Fibroblast of skin of scalp (primary cell): Measurements from ENCODE around the gene KLK3. TPM values are rescaled to one million over a fixed set of nuclear protein-coding genes. Genes with fewer than 3 reads are reported as not detected.
"Not testable (repeated sequence)": the region's sequence is repeated elsewhere in the genome, so short reads cannot be mapped to it uniquely, and the experiment has no call there.

Experiments used
- DNase-seq: peaks from one replicate; pipeline ENCODE4 v3.0.0-alpha.2; 2013
- polyA plus RNA-seq, 2 experiments: library from polyadenylated mRNA; unstranded; fragments of 120-200 nt; gene quantifications; one replicate each; pipeline ENCODE4 v1.2.1, GENCODE V29; 2013; ENCODE audit not compliant: insufficient read length in 2 of 2

The KLK3 gene
- not detected for polyA plus RNA-seq (2013, experiment 1 of 2; ENCODE audit: insufficient read length)
- not detected for polyA plus RNA-seq (2013, experiment 2 of 2; ENCODE audit: insufficient read length)

DNA sequence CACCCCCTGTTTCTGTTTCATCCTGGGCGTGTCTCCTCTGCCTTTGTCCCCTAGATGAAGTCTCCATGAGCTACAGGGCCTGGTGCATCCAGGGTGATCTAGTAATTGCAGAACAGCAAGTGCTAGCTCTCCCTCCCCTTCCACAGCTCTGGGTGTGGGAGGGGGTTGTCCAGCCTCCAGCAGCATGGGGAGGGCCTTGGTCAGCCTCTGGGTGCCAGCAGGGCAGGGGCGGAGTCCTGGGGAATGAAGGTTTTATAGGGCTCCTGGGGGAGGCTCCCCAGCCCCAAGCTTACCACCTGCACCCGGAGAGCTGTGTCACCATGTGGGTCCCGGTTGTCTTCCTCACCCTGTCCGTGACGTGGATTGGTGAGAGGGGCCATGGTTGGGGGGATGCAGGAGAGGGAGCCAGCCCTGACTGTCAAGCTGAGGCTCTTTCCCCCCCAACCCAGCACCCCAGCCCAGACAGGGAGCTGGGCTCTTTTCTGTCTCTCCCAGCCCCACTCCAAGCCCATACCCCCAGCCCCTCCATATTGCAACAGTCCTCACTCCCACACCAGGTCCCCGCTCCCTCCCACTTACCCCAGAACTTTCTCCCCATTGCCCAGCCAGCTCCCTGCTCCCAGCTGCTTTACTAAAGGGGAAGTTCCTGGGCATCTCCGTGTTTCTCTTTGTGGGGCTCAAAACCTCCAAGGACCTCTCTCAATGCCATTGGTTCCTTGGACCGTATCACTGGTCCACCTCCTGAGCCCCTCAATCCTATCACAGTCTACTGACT lies at the start of gene KLK3:
Gene KLK3 (plus strand): TSS at position 280 of the 775 bp plus-strand sequence. CDS start 41 bp downstream, at position 321.
- DNase-seq, result no peak

DNA sequence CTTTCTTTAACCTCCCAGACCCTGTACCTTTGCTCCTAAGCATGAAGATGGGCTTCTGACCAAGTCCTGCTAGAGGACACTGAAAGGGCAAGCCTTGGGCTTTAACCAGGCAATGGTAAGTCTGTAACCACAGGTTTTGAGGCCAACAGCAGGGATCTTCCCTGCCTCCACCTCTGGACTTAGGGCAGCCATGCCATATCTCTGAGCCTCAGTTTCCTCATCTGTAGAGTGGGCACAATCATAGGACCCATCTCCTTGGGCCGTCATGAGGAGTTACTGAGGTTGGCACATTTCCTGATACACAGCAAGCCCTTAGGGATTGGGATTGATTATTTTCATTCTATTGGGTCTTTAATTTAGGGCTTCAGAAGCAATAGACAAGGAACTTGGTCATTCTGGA lies 45.9 kb upstream of the KLK3 start:
- no peak for DNase-seq

DNA sequence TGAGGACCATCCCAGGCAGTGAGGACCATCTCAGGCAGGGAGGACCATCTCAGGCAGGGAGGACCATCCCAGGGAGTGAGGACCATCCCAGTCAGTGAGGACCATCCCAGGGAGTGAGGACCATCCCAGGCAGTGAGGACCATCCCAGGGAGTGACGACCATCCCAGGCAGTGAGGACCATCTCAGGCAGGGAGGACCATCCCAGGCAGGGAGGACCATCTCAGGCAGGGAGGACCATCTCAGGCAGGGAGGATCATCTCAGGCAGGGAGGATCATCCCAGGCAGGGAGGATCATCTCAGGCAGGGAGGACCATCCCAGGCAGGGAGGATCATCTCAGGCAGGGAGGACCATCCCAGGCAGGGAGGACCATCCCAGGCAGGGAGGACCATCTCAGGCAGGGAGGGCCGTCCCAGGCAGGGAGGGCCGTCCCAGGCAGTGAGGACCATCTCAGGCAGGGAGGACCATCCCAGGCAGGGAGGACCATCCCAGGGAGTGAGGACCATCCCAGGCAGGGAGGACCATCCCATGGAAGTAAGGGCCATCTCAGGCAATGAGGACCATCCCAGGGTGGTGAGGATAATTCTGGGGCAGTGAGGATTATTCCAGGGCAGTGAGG lies 43.0 kb upstream of the KLK3 start:
- not testable (repeated sequence) for DNase-seq

DNA sequence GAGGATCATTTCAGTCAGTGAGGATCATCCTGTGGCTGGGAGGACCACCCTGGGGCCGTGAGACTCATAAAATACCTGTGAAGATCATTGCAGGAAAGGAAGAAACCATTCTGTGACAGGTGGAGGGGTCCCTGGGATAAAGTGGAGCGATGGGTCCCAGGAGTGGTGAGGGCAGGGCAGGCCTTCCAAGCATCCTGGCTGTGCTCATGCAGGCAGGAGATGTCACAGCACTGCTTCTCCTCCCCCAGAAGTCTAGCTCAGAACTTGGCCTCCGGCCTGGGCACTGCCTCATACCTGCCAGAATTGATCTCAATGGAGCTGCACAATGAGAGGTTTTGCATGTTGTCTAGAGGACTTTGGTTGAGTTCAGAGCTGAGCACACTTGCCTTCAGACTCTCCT lies 42.2 kb upstream of the KLK3 start:
- no peak for DNase-seq

DNA sequence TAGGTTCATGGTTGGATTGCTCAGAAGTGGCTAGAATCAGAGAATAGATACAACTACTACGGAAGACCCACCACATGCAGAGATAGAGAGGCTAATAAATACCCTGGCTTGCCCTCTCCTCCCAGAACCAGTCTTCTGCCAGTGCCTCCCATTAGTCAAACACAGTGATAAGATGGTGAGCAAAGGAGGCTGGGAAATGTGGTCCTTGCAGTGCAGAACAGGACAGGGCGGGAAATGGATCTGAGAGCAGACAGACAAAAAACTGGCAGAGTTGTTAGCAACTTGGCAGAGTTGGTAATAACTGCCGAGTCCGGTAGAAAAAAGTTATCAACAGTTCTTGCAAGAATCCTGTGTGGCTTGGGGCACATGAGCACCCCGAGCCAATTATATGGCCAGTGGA lies 39.8 kb upstream of the KLK3 start:
- DNase-seq, result no peak

DNA sequence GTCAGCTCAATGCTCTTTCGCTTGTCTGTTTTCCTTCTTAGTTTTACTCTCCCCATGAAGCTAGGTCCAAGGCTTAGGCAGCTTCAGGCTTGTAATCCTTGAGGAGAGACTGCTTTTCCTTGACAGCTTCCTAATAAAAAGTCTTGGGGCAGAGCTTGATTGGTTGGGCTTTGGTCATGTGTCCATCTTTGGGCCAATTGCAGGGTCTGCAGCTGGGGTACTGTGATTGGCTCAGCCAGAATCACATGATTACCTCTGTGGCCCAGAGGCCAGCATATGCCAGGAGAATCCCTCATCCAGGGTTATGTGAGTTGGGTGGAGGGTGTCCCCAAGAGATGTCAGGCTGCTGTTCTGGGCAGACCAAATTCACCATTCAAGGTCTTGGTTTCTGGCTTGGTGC lies 39.3 kb upstream of the KLK3 start:
- no peak for DNase-seq

DNA sequence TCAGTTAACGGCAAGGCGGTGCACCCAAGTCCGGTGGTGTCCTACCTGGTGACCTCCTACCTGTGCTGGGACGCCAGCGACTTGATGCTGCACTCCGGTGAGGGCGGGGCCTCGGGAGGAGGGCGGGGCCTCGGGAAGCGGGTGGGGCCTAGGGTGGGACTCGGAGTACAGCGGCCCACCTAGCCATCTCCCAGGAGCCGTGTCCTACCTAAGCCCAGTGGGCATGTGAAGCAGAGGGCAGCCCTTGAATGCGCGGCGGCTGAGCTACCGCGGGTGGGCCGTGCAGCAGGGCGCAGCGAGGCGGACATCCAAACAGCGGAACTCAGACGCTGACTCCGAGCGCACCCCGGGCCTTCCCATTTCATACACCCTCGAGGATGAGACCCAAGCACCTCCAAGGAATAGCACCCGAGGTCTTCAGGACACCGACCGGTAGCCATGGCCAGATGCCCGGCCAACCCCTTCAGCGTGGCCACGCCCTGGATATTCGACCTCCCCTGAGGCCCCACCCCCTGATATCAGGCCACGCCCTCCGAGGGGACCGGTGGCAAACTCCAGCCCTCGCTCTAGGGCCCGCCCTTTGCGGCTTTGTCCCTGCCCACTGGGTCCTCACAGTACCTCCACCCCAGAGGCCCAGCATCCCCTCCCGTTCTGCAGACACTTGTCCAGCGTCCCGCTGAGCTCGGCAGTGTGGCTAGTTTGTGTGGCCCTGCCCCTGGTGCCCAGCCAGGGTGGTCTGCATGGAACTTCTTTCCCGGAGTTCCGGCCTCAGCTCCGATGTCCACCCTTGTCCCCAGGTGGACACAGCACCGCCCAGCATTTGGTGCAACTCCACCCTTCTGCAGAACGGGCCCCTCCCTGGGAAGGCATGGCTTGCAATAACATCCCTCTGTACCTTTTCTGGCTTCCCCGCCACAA lies 36.5 kb upstream of the KLK3 start:
- no peak for DNase-seq

DNA sequence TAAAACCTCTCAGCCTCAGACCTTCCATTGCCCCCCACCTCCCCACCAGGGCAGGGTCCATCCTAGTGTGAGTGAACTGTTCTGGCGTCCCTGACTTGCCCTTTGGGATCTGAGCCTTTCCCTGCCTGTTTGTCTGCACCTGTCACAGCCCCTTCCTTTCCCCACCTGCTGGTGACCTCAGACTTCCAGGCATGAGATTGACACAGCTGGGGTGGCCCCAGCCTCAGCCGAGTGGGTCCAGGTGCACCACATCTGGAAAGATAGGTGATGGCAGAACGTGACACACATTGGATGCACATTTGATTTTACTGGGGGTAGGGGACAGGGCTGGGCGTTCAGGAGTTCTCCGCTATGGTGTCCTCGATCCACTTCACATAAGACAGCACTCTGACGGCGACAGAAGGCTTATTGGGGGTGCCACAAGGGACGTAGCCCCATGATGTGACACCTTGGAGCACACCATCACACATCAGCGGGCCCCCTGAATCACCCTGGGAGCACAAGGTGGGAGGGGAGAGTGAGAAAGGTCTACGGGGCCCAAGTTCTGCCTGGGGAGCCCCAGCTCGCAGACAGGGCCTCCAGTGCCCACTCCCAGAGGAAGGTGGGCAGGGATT lies 35.7 kb upstream of the KLK3 start:
- DNase-seq, result no peak

DNA sequence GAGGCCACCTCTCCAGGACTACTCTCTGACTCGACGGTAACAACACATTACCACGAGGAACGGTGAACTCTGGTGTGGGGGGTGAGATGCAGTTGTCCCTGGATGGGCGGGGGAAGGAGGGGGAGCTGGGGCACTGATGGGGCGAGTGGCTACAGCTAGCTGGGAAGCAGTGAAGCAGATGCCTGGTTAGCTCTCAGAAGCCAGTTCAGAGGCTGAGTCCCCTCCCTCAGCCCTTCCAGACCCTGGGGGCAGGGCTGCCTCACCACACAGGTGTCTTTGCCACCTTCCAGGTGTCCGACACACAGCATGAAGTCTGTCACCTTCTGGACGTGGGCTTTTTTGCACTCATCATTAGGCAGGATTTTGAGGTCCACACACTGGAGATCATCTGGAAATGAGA lies 35.1 kb upstream of the KLK3 start:
- no peak for DNase-seq

DNA sequence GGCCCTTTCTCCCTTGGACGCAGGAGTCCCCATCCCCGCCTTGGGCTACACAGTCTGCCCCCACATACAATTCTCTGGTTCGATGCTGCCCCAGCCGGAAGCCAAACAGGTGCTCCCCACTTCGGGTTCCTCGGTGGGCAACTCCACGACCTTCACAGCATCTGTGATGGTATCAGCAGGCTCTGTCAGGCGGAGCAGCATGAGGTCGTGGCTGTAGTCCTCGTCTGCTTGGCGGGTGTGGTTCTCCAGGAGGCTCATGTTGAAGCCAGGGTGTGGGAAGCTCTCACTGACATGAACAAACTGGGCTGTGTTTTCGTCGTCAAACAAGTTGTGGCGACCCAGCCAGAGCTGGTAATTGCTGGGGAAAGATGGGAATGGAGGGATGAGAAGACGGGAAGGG lies 34.6 kb upstream of the KLK3 start:
- DNase-seq, result no peak

DNA sequence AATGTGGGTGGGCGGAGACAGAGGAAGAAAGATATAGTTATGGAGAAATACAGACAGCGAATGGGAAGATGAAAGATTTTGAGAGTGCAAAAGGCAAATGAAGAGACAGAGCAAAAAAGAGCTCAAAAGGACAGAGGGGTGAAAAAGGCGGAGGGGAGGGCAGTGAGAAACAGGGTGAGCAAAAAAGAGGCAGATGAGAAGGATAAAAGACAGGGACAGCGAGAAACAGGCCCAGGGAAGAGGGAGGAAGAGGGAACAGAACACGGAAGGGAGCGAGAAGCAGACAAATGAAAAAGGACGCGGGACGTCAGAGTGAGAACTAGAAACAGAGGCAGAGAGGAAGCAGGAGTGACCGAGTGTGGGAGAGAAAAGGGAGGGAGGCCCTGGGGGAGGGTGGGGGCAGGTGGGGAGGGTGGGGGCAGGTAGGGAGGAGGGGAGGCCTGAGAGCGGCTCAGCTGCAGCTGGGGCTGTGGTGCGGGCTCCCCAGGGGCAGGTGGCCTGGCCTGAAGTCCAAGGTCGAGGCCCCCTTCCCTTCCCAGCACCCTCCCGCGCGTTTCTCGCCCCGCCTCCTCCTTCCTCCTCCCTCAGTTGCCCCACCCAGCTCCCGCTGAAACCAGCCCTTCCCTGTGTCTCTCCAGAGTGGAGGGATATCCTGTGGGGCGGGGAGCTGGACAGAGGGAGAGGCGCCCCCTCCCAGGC lies 34.0 kb upstream of the KLK3 start:
- DNase-seq, result no peak

DNA sequence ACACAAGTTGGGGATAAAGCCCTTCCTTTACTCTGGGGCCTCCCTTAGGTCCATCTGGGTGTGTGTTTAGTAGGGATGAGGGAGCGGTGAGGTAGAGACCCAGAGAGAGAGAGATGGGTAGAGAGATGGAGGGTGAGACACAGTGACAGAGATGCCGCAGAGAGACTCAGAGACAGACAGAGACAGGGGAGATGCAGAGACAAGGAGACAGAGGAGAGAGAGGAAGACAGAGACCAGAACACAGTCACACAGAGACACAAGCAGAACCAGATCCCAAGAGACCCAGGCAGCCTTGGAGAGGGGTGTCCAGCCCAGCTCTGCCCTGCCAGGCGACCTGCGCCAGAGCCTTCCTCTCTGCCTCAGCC lies 33.5 kb upstream of the KLK3 start:
- no peak for DNase-seq

DNA sequence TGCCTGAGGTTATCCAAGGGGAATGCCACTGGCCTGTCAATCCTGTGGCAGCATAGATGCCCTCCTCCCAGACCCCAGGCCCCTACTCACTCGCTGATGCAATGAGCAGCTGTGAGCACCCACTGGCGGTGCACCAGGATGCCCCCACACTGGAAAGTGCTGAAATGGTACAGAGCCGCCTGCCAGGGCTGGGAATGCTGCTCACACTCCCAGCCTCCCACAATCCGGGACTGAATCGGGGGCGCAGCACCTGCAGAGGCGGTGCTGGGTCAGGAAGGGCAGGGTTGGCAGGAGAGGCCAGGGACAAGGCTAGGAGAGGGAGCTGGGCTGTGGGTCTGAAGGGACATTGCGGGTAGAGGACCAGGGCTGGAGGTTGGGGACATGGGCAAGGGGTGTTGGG lies 33.1 kb upstream of the KLK3 start:
- no peak for DNase-seq

DNA sequence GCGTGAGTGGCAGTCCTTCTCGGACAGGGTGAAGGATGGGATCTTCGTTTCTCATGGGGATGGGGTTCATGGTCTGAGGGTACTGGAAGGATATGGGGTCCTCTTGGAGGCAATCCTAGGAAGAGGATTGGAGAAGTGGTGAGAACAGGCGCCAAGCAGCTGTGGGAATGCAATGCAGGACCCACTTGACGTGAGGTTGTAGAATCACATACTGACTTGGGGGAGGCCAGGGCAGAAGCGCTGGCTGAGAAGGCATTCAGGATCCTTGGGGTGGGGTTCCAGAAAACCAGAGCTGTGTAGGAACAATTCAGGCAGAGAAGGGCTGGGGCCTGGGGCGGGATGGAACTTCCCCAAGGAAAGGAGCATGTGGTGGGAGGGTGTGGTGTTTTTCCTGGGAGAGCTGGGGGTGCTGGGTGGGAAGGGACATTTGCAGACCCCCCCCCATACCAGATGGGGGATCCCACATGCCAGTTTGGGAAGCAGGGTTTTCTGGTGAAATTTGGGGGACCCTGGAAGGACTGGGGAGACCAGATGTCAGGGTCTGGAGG lies 32.0 kb upstream of the KLK3 start:
- DNase-seq, result no peak

DNA sequence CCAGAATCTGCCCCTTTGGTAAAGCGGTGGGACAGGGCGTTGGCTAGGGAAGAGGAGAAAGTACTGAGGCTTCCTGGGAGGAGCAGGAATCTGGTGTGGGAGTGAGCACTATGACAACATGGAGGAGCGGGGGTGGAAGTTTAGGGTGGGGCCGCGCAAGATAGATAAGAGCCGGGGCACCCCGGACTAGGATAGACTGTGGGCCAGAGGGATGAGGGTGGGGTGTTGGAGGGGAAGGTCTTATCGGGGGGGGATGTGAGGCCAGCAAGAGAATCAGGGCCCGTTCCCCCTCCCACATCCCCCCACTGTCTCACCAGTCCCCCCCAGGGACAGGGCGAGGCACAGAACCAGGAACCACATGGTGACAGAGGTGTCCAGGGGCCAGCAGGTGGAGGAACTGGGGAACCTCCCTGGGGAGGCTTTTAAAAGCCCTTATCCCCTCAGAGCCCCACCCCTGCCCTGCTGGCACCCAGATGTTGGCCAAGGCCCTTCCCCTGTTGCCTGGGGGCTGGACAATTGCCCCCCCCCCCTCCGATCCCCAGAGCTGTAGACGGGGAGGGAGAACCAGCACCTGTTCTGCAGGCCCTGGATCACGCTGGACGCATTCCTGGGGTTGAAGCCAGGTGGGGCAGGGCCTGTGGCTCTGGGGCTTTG lies 31.2 kb upstream of the KLK3 start, which contains the start of gene KLK1:
Gene KLK1 (minus strand): TSS at position 399 of the 654 bp plus-strand sequence. CDS start 39 bp downstream, at position 360.
- no peak for DNase-seq

DNA sequence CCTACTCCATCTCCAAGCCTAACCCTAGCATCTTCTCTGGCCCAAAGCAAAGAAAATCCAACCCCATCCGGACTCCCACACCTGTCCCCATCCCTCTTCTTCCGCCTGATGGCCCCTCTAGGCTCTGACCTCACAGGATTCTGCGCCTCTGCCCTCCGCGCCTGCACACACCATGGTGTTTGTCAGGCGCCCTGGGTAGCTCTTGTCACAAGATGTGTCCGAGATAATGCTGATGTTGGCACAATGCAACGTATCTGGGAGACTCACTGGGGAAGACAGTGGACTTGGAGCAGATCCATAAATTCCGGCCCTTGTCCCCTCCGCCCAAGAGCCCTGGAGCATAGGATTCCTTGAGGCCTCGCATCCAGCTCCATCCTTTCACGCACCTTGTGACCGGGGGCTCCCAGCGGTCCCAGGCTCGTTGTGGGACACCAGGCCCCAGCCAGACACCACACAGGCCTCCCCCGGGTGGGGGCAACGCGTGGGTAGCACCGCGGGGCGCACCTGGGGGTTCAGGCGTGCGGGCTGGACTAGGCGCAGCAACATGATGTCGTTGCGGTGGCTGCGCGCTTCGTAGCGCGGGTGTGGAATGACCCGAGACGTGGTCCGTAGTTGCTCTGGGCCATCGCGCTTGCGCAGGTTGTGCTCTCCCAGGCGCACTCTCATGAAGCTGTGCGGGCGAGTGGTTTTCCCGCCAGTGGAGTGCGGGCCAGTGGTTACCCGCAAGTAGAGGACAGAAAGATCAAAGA lies 28.0 kb upstream of the KLK3 start:
- no peak for DNase-seq

DNA sequence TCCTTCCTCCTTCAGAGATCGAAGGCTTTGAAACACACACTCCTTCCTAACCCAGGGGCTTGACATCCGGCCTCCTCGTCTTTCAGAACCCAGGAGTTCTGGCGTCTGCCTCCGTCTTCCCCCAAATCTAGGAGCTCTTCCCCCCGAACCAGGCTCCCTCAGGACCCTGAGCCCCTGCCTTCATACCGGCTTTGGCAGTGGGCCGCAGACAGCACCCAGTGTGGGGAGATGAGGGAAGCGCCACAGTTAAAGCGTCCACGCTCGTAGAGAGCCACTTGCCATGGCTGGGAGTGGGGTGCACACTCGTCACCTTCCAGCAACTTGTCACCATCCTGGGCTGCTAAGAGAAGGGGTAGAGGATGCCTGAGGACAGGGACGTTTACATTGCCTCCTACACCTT lies 27.2 kb upstream of the KLK3 start:
- no peak for DNase-seq

DNA sequence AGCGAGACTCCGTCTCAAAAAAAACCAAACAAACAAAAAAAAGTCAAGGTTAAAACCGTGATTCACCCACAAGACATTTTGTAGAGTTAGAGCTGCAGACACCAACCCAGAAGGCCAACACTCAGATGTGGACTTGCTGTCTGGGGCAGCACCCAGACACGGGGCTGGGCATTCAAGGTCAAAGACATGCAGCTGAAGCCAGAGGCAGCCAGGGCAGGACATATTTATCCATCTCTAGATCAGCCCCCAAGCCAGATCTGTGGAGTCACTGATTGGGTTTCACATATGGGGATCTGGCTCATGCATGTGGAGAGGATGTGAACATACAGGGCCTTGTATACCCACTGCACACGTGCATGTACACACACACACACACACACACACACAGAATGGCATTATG lies 24.9 kb upstream of the KLK3 start:
- DNase-seq, result no peak

DNA sequence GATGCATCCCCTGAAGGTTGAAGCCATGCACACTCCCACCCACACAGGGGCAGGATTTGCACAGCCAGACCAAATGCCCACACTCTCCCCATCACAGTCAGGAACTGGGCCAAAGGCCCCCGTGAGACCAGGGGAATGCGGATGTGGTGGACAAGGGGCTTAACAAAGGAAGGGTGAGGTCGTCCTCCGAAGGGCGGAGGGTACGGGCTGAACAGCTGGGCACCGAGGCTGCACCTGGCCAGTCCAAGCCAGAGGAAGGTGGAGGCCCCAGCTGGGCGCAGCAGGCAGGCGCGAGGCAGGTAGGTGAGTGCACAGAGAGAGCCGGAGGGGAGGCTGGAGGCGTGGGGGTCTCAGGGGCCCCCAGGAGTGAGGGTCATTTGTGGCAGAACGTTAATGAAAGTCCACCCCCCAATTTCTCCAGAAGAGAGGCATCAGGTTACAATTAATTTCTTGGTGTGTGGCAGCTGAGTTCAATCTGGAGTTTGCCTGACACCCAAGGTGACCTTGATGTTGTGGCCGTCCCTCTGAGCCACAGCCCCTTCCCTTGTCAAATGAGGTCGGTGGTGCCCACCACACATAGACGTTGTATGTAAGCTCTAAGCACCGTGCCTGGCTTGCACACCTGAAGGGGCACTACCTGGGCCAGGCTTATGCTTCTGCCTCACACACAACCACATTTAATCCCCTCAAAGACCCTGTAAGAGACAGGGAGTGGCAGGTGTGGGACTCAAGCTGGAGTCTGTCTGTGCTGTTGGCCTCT lies 24.3 kb upstream of the KLK3 start:
- no peak for DNase-seq

DNA sequence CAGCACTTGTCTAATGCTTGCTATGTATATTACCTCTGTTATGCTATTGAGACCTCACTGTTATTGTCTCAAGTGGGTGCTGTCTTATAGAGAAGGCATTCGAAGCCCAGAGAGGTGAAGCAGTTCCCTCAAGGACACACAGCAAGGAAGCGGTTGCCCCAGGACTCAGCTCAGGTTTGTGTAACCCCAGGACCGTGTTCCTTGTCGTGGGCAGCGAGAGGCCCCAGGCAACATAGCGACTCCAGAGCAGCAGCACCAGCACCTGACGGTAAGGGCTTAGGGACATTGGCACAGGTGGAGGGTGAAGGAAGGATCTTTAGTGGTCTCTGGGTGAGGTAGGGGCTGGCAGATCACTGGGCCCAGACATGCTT lies 23.7 kb upstream of the KLK3 start:
- no peak for DNase-seq
